Nephron (organoid): Measurements from ENCODE around the gene TCF4.

Experiments used
- H3K27ac Mint-ChIP-seq, 3 experiments: 2 replicates each; pipeline ENCODE4 v1.8.0; 2020; ENCODE audit warnings: mixed read lengths in 3 of 3, mild to moderate bottlenecking in 2 of 3, moderate library complexity in 1 of 3
- H3K27me3 Mint-ChIP-seq: 2 replicates; pipeline ENCODE4 v1.8.0; 2021; ENCODE audit warnings: low read depth, mild to moderate bottlenecking, moderate library complexity, mixed read lengths
- H3K36me3 Mint-ChIP-seq: 2 replicates; pipeline ENCODE4 v1.8.0; 2020; ENCODE audit warnings: low read depth, mixed read lengths
- H3K4me1 Mint-ChIP-seq: 2 replicates; pipeline ENCODE4 v1.8.0; 2020; ENCODE audit warnings: mixed read lengths
- H3K4me3 Mint-ChIP-seq, 3 experiments: 2 replicates each; pipeline ENCODE4 v1.8.0; 2020; ENCODE audit warnings: mild to moderate bottlenecking in 3 of 3, mixed read lengths in 3 of 3, moderate library complexity in 2 of 3
- H3K9me3 Mint-ChIP-seq: 2 replicates; pipeline ENCODE4 v1.8.0; 2020; ENCODE audit warnings: mixed read lengths
- CTCF ChIP-seq, 3 experiments: fragments of 200-600 bp; sonication (generic); IDR thresholded peaks; one replicate each; pipeline ENCODE4 v1.5.0; 2021; ENCODE audit warnings: antibody characterized with exemption in 3 of 3; ENCODE audit not compliant: unreplicated experiment in 3 of 3

The TCF4 gene

GRCh38 chr18:55319459-55320193 is 268.4 kb downstream of the TCF4 start:
- Mint-ChIP-seq H3K27ac (peak overlapping the region; percentile 30 to 90 (median 84)), H3K4me1 (peaks cover 55% of the 10 kb centered on the region), H3K27me3 (no peaks in the 10 kb centered on the region), H3K9me3 (no peaks in the 10 kb centered on the region), H3K36me3 (no peaks in the 10 kb centered on the region), H3K4me3 (peak overlapping the region; percentile 68 to 95 (median 93))
- TF ChIP-seq CTCF (IDR thresholded peaks at IDR 0.05; ENCODE audit: unreplicated experiment in 3 of 3): no peak

GRCh38 chr18:55318951-55319441 is 269.0 kb downstream of the TCF4 start:
- no peak for TF ChIP-seq CTCF (IDR thresholded peaks at IDR 0.05; ENCODE audit: unreplicated experiment in 3 of 3)
- peak overlapping the region; percentile 30 to 88 (median 84) for H3K27ac Mint-ChIP-seq
- no peaks in the 10 kb centered on the region for H3K36me3 Mint-ChIP-seq

GRCh38 chr18:55317864-55318263 is 270.1 kb downstream of the TCF4 start:
- no peaks in the 10 kb centered on the region for H3K9me3 Mint-ChIP-seq
- H3K27me3 Mint-ChIP-seq: no peaks in the 10 kb centered on the region
- H3K4me3 Mint-ChIP-seq: peak overlapping the region in 2 of 3 experiments; percentile 43 to 48
- TF ChIP-seq CTCF (IDR thresholded peaks at IDR 0.05; ENCODE audit: unreplicated experiment in 3 of 3): no peak
- H3K36me3 Mint-ChIP-seq: no peaks in the 10 kb centered on the region
- H3K4me1 Mint-ChIP-seq: peaks cover 56% of the 10 kb centered on the region
- H3K27ac Mint-ChIP-seq: peak overlapping the region in 1 of 3 experiments; percentile 15

More at GRCh38 chr18:55318951-55319441, 269.0 kb downstream of the TCF4 start:
- Mint-ChIP-seq H3K4me3 (peak overlapping the region; percentile 68 to 85 (median 80)), H3K27me3 (no peaks in the 10 kb centered on the region), H3K4me1 (peaks cover 53% of the 10 kb centered on the region), H3K9me3 (no peaks in the 10 kb centered on the region)

- Mint-ChIP-seq H3K4me3 (no peak overlapping the region), H3K36me3 (no peaks in the 10 kb centered on the region), H3K27me3 (no peaks in the 10 kb centered on the region), H3K9me3 (no peaks in the 10 kb centered on the region), H3K4me1 (peaks cover 61% of the 10 kb centered on the region), H3K27ac (no peak overlapping the region)
- TF ChIP-seq CTCF (IDR thresholded peaks at IDR 0.05; ENCODE audit: unreplicated experiment in 3 of 3): no peak
These were observed 270.7 kb downstream of the TCF4 start for GRCh38 chr18:55317324-55317723.

- H3K27me3 Mint-ChIP-seq: no peaks in the 10 kb centered on the region
- peak overlapping the region; percentile 47 to 68 (median 48) for H3K4me3 Mint-ChIP-seq
- H3K4me1 Mint-ChIP-seq: peaks cover 60% of the 10 kb centered on the region
- no peaks in the 10 kb centered on the region for H3K9me3 Mint-ChIP-seq
- peak overlapping the region; percentile 27 to 74 (median 65) for H3K27ac Mint-ChIP-seq
- no peaks in the 10 kb centered on the region for H3K36me3 Mint-ChIP-seq
- TF ChIP-seq CTCF (IDR thresholded peaks at IDR 0.05; ENCODE audit: unreplicated experiment in 3 of 3): no peak
These were observed 271.4 kb downstream of the TCF4 start for GRCh38 chr18:55316486-55317184.
